Natural killer cell (primary cell): ENCODE data around the gene METTL16. TPM values are rescaled to one million over a fixed set of nuclear protein-coding genes. Genes with fewer than 3 reads are reported as not detected.
A peak's percentile ranks its signal among the peaks of the same experiment; 100 is the strongest.

Source experiments
- ATAC-seq, 3 donors: fragments of 150-1000 bp in 2 of 3; fragments of 200-7000 bp in 1 of 3; cut with Tn5 transposase; 1 replicate in 1 of 3; 2 replicates in 2 of 3; pipeline ENCODE4 v1.10.0; 2021; ENCODE audit warnings: mild to moderate bottlenecking in 2 of 3, moderate library complexity in 2 of 3
- DNase-seq, 2 donors: peaks; one replicate each; pipeline versions ENCODE4 v3.0.0 to v3.0.0-alpha.2; 2013 to 2021; ENCODE audit warnings: mixed read lengths in 1 of 2
- H3K27ac ChIP-seq: one replicate; pipeline ENCODE4 v1.5.1; 2013; ENCODE audit warnings: mild to moderate bottlenecking, low read length
- H3K27me3 ChIP-seq: one replicate; pipeline ENCODE4 v1.6.1; 2013; ENCODE audit warnings: low read length; ENCODE audit not compliant: control insufficient read depth, insufficient read depth
- H3K36me3 ChIP-seq: one replicate; pipeline ENCODE4 v1.6.1; 2013; ENCODE audit warnings: low read length; ENCODE audit not compliant: control insufficient read depth, insufficient read depth
- H3K4me1 ChIP-seq: one replicate; pipeline ENCODE4 v1.6.1; 2013; ENCODE audit warnings: low read length; ENCODE audit not compliant: control insufficient read depth, insufficient read depth
- H3K4me3 ChIP-seq: one replicate; pipeline ENCODE4 v1.5.1; 2013; ENCODE audit warnings: low read length
- H3K9me3 ChIP-seq: one replicate; pipeline ENCODE4 v1.6.1; 2013; ENCODE audit warnings: low read length; ENCODE audit not compliant: control insufficient read depth, insufficient read depth
- H3K27ac Mint-ChIP-seq, 2 donors: one replicate each; pipeline ENCODE4 v1.8.0; 2022; ENCODE audit warnings: mild to moderate bottlenecking in 2 of 2, mixed read lengths in 2 of 2, moderate library complexity in 1 of 2
- H3K27me3 Mint-ChIP-seq, 2 donors: one replicate each; pipeline ENCODE4 v1.8.0; 2022; ENCODE audit warnings: low read depth in 2 of 2, mixed read lengths in 2 of 2
- H3K36me3 Mint-ChIP-seq: one replicate; pipeline ENCODE4 v1.8.0; 2022; ENCODE audit warnings: mixed read lengths
- H3K4me1 Mint-ChIP-seq, 2 donors: one replicate each; pipeline ENCODE4 v1.8.0; 2022; ENCODE audit warnings: mixed read lengths in 2 of 2
- H3K4me3 Mint-ChIP-seq: one replicate; pipeline ENCODE4 v1.8.0; 2022; ENCODE audit warnings: mild to moderate bottlenecking, moderate library complexity, mixed read lengths
- H3K9me3 Mint-ChIP-seq, 2 donors: one replicate each; pipeline ENCODE4 v1.8.0; 2022; ENCODE audit warnings: mixed read lengths in 2 of 2
- CTCF ChIP-seq: fragments of 200-600 bp; IDR thresholded peaks from one replicate; pipeline ENCODE4 v1.8.0; 2022; ENCODE audit warnings: antibody characterized with exemption
- WGBS: methylation state at CpG from one replicate; pipeline ENCODE4 v1.1.7; 2013; ENCODE audit warnings: missing lambda C conversion rate; ENCODE audit not compliant: insufficient coverage; 5-methylcytosine and 5-hydroxymethylcytosine counted together
- intact Hi-C: fragments of 100-400 bp; cut with micrococcal nuclease; formaldehyde crosslinking; loops from one replicate; pipeline ENCODE4 v1.14.2; 2022
- total RNA-seq, 4 donors: library from RNA; stranded (reverse); fragments of 120-200 nt in 1 of 4; gene quantifications; one replicate each; pipeline versions ENCODE4 v1.2.3 to v1.2.4, GENCODE V29; 2013 to 2022

The METTL16 gene
- total RNA-seq, 3 donors from 2014 or later (not counting 1 experiment from before 2014, with no cell fraction given): 27.9 to 36.9 (median 32.0) TPM

GRCh38 chr17:2386400-2387085, 125.1 kb downstream of the METTL16 start:
- TF ChIP-seq CTCF: no peak

DNA sequence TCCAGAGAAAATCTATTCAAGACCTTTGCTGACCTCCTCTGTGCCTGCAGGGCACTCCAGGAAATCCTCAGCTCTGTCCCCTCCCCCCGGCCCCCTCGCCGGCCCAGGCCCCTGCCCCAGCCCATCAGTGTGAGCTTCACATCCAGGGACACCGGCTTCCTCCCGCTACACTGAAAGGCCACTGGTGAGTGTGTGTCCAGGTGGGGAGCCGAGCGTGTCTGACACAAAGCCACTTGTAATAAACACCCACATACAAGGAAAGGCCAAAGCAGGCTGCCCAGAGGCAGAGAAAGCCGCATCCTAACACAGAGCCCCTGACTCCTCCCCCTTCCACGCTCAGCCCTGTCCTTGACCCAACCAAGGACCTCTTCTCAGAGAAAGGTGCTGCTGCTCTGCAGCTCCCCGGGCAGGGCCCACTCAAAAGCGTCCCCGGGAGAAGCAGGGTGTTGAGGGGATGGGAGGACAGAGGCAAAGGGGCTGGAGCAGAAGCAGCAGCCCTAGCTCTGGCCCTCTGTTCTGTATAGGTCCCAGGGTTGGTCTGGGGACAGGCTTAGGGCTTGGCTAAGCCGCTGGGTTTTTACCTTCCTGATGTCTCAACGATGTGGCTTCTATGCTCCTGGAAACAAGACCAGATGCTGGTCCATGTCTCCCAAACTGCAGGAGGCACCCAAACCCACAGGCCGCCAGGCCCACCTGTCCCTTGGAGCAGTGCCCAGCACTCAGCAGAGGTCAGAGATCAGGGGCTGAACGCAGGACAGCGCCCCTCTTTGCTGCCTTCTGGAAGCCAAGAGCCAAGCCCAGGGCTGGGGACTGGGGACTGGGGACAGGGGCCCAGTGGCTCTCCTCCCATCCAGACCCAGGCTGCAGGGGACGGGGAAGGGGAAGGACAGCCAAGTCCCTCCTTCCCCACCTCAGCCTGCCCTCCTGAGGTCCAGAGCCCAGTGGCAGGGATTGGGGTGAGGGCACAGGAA, 126.2 kb downstream of the METTL16 start:
- no peaks in the 10 kb centered on the region for H3K9me3 Mint-ChIP-seq
- no peak for ATAC-seq
- H3K27ac ChIP-seq: no peak overlapping the region

More at GRCh38 chr17:2386400-2387085, 125.1 kb downstream of the METTL16 start:
- H3K27ac ChIP-seq: no peak overlapping the region
- peaks cover 22% of the 10 kb centered on the region for H3K4me1 ChIP-seq
- H3K4me3 Mint-ChIP-seq: no peak overlapping the region
- no peak overlapping the region for H3K27ac Mint-ChIP-seq
- WGBS: 95% methylated on average over 22 of the region's 22 CpGs
- no peaks in the 10 kb centered on the region for H3K27me3 Mint-ChIP-seq
- no peaks in the 10 kb centered on the region for H3K27me3 ChIP-seq
- ATAC-seq (no peak), DNase-seq (no peak)
- peaks cover 19% of the 10 kb centered on the region for H3K36me3 ChIP-seq
- no peaks in the 10 kb centered on the region for H3K36me3 Mint-ChIP-seq
- H3K4me1 Mint-ChIP-seq: peaks cover 3 to 21% of the 10 kb centered on the region in 2 donors
- H3K4me3 ChIP-seq: no peak overlapping the region
- intact Hi-C loops: no loop called here
- no peaks in the 10 kb centered on the region for H3K9me3 ChIP-seq
- H3K9me3 Mint-ChIP-seq: no peaks in the 10 kb centered on the region

DNA sequence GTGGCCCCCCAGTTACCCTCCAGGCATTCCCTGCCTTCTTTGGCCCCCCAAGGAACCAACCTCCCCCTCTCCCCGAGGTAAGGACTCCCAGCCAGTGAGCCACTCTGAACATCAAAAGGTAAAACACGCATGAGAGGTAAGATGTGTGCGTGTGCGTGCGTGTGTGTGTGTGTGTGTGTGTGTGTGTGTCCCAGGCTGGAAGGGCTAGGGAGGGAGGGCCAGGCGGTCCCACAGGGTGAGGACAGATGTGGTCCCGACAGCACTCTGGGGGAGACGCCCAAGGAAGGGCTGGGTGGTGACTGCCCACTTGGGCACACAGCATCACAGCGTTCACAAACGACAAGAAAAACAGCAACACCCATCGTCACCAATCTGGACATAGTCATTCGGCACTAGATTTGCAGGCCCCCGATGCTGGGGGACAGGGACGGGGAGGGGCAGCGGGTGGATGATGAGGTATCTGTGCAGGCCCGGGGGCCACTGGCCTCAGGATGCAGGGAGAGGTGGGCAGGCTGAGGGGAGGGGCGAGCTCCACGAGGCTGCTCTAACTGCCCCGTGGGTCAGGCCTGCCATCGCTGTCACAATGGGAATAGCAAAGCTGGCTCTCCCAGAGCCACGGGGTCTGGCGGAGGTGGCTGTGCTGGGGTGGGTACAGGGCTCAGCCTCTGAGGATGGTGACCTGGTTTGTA, 127.1 kb downstream of the METTL16 start:
- H3K4me1 Mint-ChIP-seq: peaks cover 0 to 17% of the 10 kb centered on the region in 2 donors
- H3K36me3 Mint-ChIP-seq: no peaks in the 10 kb centered on the region
- peak overlapping the region in 1 of 2 donors; percentile 53 for H3K27ac Mint-ChIP-seq
- intact Hi-C loops: no loop called here
- ATAC-seq (no peak), DNase-seq (no peak)
- Histone ChIP-seq H3K36me3 (peaks cover 21% of the 10 kb centered on the region), H3K4me3 (no peak overlapping the region), H3K9me3 (no peaks in the 10 kb centered on the region), H3K4me1 (peaks cover 11% of the 10 kb centered on the region), H3K27ac (no peak overlapping the region), H3K27me3 (no peaks in the 10 kb centered on the region)
- 91% methylated on average over 21 of the region's 22 CpGs for WGBS
- H3K9me3 Mint-ChIP-seq: no peaks in the 10 kb centered on the region
- no peak for TF ChIP-seq CTCF
- no peaks in the 10 kb centered on the region for H3K27me3 Mint-ChIP-seq
- H3K4me3 Mint-ChIP-seq: no peak overlapping the region

More for the DNA sequence above, 126.2 kb downstream of the METTL16 start:
- Histone ChIP-seq H3K9me3 (no peaks in the 10 kb centered on the region), H3K4me1 (peaks cover 12% of the 10 kb centered on the region), H3K4me3 (no peak overlapping the region), H3K27me3 (no peaks in the 10 kb centered on the region), H3K36me3 (peaks cover 21% of the 10 kb centered on the region)
- peaks cover 0 to 19% of the 10 kb centered on the region in 2 donors for H3K4me1 Mint-ChIP-seq
- no peak for DNase-seq
- H3K27me3 Mint-ChIP-seq: no peaks in the 10 kb centered on the region
- H3K27ac Mint-ChIP-seq: no peak overlapping the region
- H3K4me3 Mint-ChIP-seq: no peak overlapping the region
- intact Hi-C loops: no loop called here
- WGBS: 91% methylated on average over 16 of the region's 18 CpGs
- H3K36me3 Mint-ChIP-seq: no peaks in the 10 kb centered on the region
- no peak for TF ChIP-seq CTCF
